H9 (cell line): ENCODE measurements around the gene SLC31A2. TPM values are rescaled to one million over a fixed set of nuclear protein-coding genes. Genes with fewer than 3 reads are reported as not detected.
A peak's percentile ranks its signal among the peaks of the same experiment; 100 is the strongest.

Source experiments
- DNase-seq: peaks from one replicate; pipeline ENCODE4 v3.0.0-alpha.2; 2017
- H2AFZ ChIP-seq: one replicate; pipeline ENCODE4 v1.6.1; 2013; ENCODE audit warnings: mild to moderate bottlenecking, low read length, control low read depth, moderate library complexity
- H2AK5ac ChIP-seq: 2 replicates; pipeline ENCODE4 v1.6.1; 2013; ENCODE audit warnings: low read length, control low read depth, mixed read lengths; ENCODE audit not compliant: insufficient read length
- H2BK120ac ChIP-seq: one replicate; pipeline ENCODE4 v1.6.1; 2013; ENCODE audit warnings: low read depth, mild to moderate bottlenecking, low read length, control low read depth, inconsistent platforms; ENCODE audit not compliant: poor library complexity, severe bottlenecking
- H2BK12ac ChIP-seq: 2 replicates; pipeline ENCODE4 v1.6.1; 2013; ENCODE audit warnings: low read length, control low read depth, mixed read lengths, low read depth; ENCODE audit not compliant: insufficient read length
- H2BK15ac ChIP-seq: 2 replicates; pipeline ENCODE4 v1.6.1; 2013; ENCODE audit warnings: low read depth, low read length, control low read depth
- H2BK20ac ChIP-seq: one replicate; pipeline ENCODE4 v1.6.1; 2013; ENCODE audit warnings: low read depth, mild to moderate bottlenecking, low read length, control low read depth, inconsistent platforms; ENCODE audit not compliant: poor library complexity, severe bottlenecking
- H2BK5ac ChIP-seq: 2 replicates; pipeline ENCODE4 v1.6.1; 2013; ENCODE audit warnings: low read length, control low read depth, mixed read lengths; ENCODE audit not compliant: insufficient read length
- H3K14ac ChIP-seq: 2 replicates; pipeline ENCODE4 v1.6.1; 2013; ENCODE audit warnings: low read length, control low read depth; ENCODE audit not compliant: insufficient read depth
- H3K18ac ChIP-seq: 2 replicates; pipeline ENCODE4 v1.6.1; 2013; ENCODE audit warnings: low read depth, mild to moderate bottlenecking, mixed read lengths, low read length, control low read depth; ENCODE audit not compliant: insufficient read length
- H3K23ac ChIP-seq: 2 replicates; pipeline ENCODE4 v1.6.1; 2013; ENCODE audit warnings: low read length, control low read depth, mixed read lengths, low read depth; ENCODE audit not compliant: insufficient read length
- H3K23me2 ChIP-seq: 2 replicates; pipeline ENCODE4 v1.6.1; 2013; ENCODE audit warnings: low read depth, mild to moderate bottlenecking, mixed read lengths, low read length, control low read depth; ENCODE audit not compliant: insufficient read length, poor library complexity, severe bottlenecking
- H3K27ac ChIP-seq: 2 replicates; pipeline ENCODE4 v1.5.1; 2013; ENCODE audit warnings: low read length, control low read depth, mixed read lengths, low read depth; ENCODE audit not compliant: insufficient read length
- H3K27me3 ChIP-seq: 2 replicates; pipeline ENCODE4 v1.6.1; 2013; ENCODE audit warnings: low read length, control low read depth, inconsistent platforms; ENCODE audit not compliant: insufficient read depth
- H3K4ac ChIP-seq: 2 replicates; pipeline ENCODE4 v1.6.1; 2013; ENCODE audit warnings: low read depth, mild to moderate bottlenecking, control low read depth, inconsistent platforms, low read length, moderate library complexity
- H3K4me1 ChIP-seq: 2 replicates; pipeline ENCODE4 v1.6.1; 2013; ENCODE audit warnings: low read length, control low read depth, inconsistent platforms; ENCODE audit not compliant: insufficient read depth
- H3K4me2 ChIP-seq: 2 replicates; pipeline ENCODE4 v1.6.1; 2013; ENCODE audit warnings: low read length, control low read depth, mixed read lengths; ENCODE audit not compliant: insufficient read length, insufficient read depth
- H3K56ac ChIP-seq: 2 replicates; pipeline ENCODE4 v1.6.1; 2013; ENCODE audit warnings: low read depth, mild to moderate bottlenecking, mixed read lengths, low read length, control low read depth; ENCODE audit not compliant: insufficient read length
- H3K79me1 ChIP-seq: 2 replicates; pipeline ENCODE4 v1.6.1; 2013; ENCODE audit warnings: low read depth, mild to moderate bottlenecking, moderate library complexity, low read length, control low read depth, inconsistent platforms; ENCODE audit not compliant: insufficient read depth, poor library complexity, severe bottlenecking
- H3K79me2 ChIP-seq: 2 replicates; pipeline ENCODE4 v1.6.1; 2013; ENCODE audit warnings: low read length, control low read depth, inconsistent platforms; ENCODE audit not compliant: insufficient read depth
- H3K9ac ChIP-seq: 2 replicates; pipeline ENCODE4 v1.6.1; 2013; ENCODE audit warnings: low read length, control low read depth, mixed read lengths; ENCODE audit not compliant: insufficient read length; ENCODE audit errors: extremely low read depth
- H3K9me3 ChIP-seq: one replicate; pipeline ENCODE4 v1.6.1; 2013; ENCODE audit warnings: low read depth, low read length, inconsistent platforms; ENCODE audit not compliant: control insufficient read depth
- H3T11ph ChIP-seq: one replicate; pipeline ENCODE4 v1.6.1; 2013; ENCODE audit warnings: mild to moderate bottlenecking, low read length, control low read depth, inconsistent platforms
- H4K20me1 ChIP-seq: one replicate; pipeline ENCODE4 v1.6.1; 2013; ENCODE audit not compliant: control insufficient read depth, insufficient read length, insufficient read depth
- H4K5ac ChIP-seq: 2 replicates; pipeline ENCODE4 v1.6.1; 2013; ENCODE audit warnings: low read depth, mild to moderate bottlenecking, mixed read lengths, low read length, control low read depth; ENCODE audit not compliant: insufficient read length
- H4K8ac ChIP-seq: replicated peaks from 2 replicates; pipeline ENCODE4 v1.6.1; 2013; ENCODE audit warnings: low read length, control low read depth, mixed read lengths, low read depth; ENCODE audit not compliant: insufficient read length
- H4K91ac ChIP-seq: 2 replicates; pipeline ENCODE4 v1.6.1; 2013; ENCODE audit warnings: low read depth, mild to moderate bottlenecking, moderate library complexity, mixed read lengths, low read length, control low read depth; ENCODE audit not compliant: insufficient read length
- H3K27ac Mint-ChIP-seq, 3 experiments: 2 replicates in 2 of 3; 3 replicates in 1 of 3; pipeline ENCODE4 v1.8.0; 2020 to 2021; ENCODE audit warnings: mixed read lengths in 3 of 3, mild to moderate bottlenecking in 1 of 3, moderate library complexity in 1 of 3
- H3K27me3 Mint-ChIP-seq: 2 replicates; pipeline ENCODE4 v1.8.0; 2021; ENCODE audit warnings: low read depth, mild to moderate bottlenecking, moderate library complexity, mixed read lengths
- H3K36me3 Mint-ChIP-seq, 3 experiments: 2 replicates in 2 of 3; 3 replicates in 1 of 3; pipeline ENCODE4 v1.8.0; 2020 to 2021; ENCODE audit warnings: low read depth in 3 of 3, mixed read lengths in 3 of 3; ENCODE audit not compliant: insufficient read depth in 1 of 3
- H3K4me1 Mint-ChIP-seq, 2 experiments: 2 replicates each; pipeline ENCODE4 v1.8.0; 2020; ENCODE audit warnings: mixed read lengths in 2 of 2
- H3K4me3 Mint-ChIP-seq, 2 experiments: 2 replicates in 1 of 2; 3 replicates in 1 of 2; pipeline ENCODE4 v1.8.0; 2020 to 2021; ENCODE audit warnings: mild to moderate bottlenecking in 2 of 2, mixed read lengths in 2 of 2, moderate library complexity in 1 of 2
- H3K9me3 Mint-ChIP-seq, 2 experiments: 2 replicates in 1 of 2; 3 replicates in 1 of 2; pipeline ENCODE4 v1.8.0; 2020; ENCODE audit warnings: mild to moderate bottlenecking in 2 of 2, mixed read lengths in 2 of 2, moderate library complexity in 1 of 2
- CTCF ChIP-seq: fragments of 200-600 bp; sonication (generic); conservative IDR thresholded peaks from 3 replicates; pipeline ENCODE4 v1.8.0; 2021; ENCODE audit warnings: antibody characterized with exemption, mild to moderate bottlenecking
- WGBS: extraction: QIAGEN DNeasy Blood & Tissue Kit; methylation state at CpG from one replicate; pipeline ENCODE4 v1.1.7; 2013; ENCODE audit warnings: missing lambda C conversion rate, low lambda C conversion rate, mixed read lengths; ENCODE audit not compliant: insufficient read length; ENCODE audit errors: extremely low coverage; 5-methylcytosine and 5-hydroxymethylcytosine counted together
- total RNA-seq: library from RNA; stranded (reverse); gene quantifications from 2 replicates; pipeline ENCODE4 v1.2.1, GENCODE V29; 2021

The SLC31A2 gene
- total RNA-seq, 1 experiment from 2014 or later, result 1.0 TPM

DNA sequence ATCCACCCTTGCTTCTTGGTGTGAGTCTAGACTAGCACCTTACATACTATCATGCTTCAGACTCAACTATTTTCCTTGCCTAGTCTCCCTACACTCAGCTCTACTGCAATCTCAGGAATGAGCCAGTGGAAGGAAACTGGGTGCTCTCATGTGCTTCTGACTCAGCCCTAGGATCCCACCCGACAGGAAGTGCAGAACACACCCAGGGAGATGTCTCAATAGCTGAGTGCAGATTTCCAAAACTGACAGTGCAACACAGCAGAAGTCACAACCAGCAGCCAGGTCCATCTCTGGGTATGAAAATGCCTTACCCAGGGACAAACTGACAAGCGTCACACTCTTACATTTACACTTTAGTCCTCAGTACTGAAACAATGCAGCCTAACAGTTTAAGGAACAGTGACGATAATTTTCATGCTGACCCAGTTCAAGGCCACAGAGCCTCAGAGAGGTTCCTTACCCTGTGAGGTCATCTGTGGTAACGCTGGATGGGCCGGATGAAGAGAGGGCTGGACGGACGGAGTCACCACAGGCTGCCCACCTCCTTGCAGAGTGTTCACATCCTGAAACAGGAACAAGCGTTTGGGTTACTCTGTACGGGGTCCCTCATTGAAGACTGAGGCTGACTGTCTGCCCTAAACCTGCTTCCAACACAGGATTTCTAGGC, 37.3 kb downstream of the SLC31A2 start:
- Histone ChIP-seq H3K79me2 (no peaks in the 10 kb centered on the region), H3K4ac (no peak overlapping the region), H3K14ac (no peak overlapping the region), H3K23me2 (no peaks in the 10 kb centered on the region), H2BK15ac (no peak overlapping the region), H3K18ac (no peak overlapping the region), H2BK5ac (no peak overlapping the region), H2AFZ (no peak overlapping the region), H4K20me1 (no peaks in the 10 kb centered on the region), H2BK20ac (no peak overlapping the region), H3K9me3 (no peaks in the 10 kb centered on the region), H3K4me2 (no peak overlapping the region), H3K56ac (no peak overlapping the region), H4K91ac (no peak overlapping the region), H3K27ac (no peak overlapping the region), H4K8ac (no peak overlapping the region), H3K9ac (no peak overlapping the region), H3T11ph (no peak overlapping the region), H3K27me3 (no peaks in the 10 kb centered on the region), H4K5ac (no peak overlapping the region), H3K4me1 (no peaks in the 10 kb centered on the region), H3K79me1 (no peaks in the 10 kb centered on the region), H3K23ac (no peak overlapping the region), H2AK5ac (no peak overlapping the region), H2BK120ac (no peak overlapping the region), H2BK12ac (no peak overlapping the region)
- WGBS, result no CpG with 5 or more reads among the region's 9 CpGs
- no peaks in the 10 kb centered on the region for H3K27me3 Mint-ChIP-seq
- no peak for DNase-seq
- no peak for TF ChIP-seq CTCF
- no peaks in the 10 kb centered on the region for H3K4me1 Mint-ChIP-seq
- H3K27ac Mint-ChIP-seq, result peak overlapping the region in 1 of 3 experiments; percentile 71; a peak in 2 of 7 replicates
- H3K4me3 Mint-ChIP-seq, result no peak overlapping the region
- H3K36me3 Mint-ChIP-seq, result peaks cover 9 to 53% (median 24%) of the 10 kb centered on the region in 3 experiments; a peak in 5 of 7 replicates
- no peaks in the 10 kb centered on the region for H3K9me3 Mint-ChIP-seq
